Stimulated activated naive CD8-positive, alpha-beta T cell treated with anti-CD3 and anti-CD28 coated beads, Interleukin-15, amount 100 ng/mL, for 72 hours (primary cell): Measurements from ENCODE around the gene TMIE.

ENCODE experiments used
- ATAC-seq: fragments of 150-1000 bp; cut with Tn5 transposase; 2 replicates; pipeline ENCODE4 v1.10.0; 2021; ENCODE audit warnings: mild to moderate bottlenecking, moderate library complexity
- DNase-seq, 2 donors: peaks; one replicate each; pipeline ENCODE4 v3.0.0; 2021 to 2022
- H3K27ac Mint-ChIP-seq, 2 donors: one replicate each; pipeline ENCODE4 v1.8.0; 2022; ENCODE audit warnings: mild to moderate bottlenecking in 2 of 2, mixed read lengths in 2 of 2, moderate library complexity in 2 of 2
- H3K27me3 Mint-ChIP-seq: one replicate; pipeline ENCODE4 v1.8.0; 2022; ENCODE audit warnings: mixed read lengths
- H3K4me1 Mint-ChIP-seq: one replicate; pipeline ENCODE4 v1.8.0; 2022; ENCODE audit warnings: mild to moderate bottlenecking, mixed read lengths
- H3K4me3 Mint-ChIP-seq, 2 donors: one replicate each; pipeline ENCODE4 v1.8.0; 2022; ENCODE audit warnings: mild to moderate bottlenecking in 2 of 2, mixed read lengths in 2 of 2, moderate library complexity in 1 of 2
- H3K9me3 Mint-ChIP-seq, 2 donors: one replicate each; pipeline ENCODE4 v1.8.0; 2022; ENCODE audit warnings: mixed read lengths in 2 of 2

TMIE gene

GRCh38 chr3:46708401-46709156 is 7.4 kb downstream of the TMIE start:
- Mint-ChIP-seq H3K9me3 (no peaks in the 10 kb centered on the region), H3K27ac (no peak overlapping the region), H3K4me3 (no peak overlapping the region), H3K27me3 (no peaks in the 10 kb centered on the region), H3K4me1 (no peaks in the 10 kb centered on the region)
- DNase-seq: no peak
- ATAC-seq: no peak

DNA sequence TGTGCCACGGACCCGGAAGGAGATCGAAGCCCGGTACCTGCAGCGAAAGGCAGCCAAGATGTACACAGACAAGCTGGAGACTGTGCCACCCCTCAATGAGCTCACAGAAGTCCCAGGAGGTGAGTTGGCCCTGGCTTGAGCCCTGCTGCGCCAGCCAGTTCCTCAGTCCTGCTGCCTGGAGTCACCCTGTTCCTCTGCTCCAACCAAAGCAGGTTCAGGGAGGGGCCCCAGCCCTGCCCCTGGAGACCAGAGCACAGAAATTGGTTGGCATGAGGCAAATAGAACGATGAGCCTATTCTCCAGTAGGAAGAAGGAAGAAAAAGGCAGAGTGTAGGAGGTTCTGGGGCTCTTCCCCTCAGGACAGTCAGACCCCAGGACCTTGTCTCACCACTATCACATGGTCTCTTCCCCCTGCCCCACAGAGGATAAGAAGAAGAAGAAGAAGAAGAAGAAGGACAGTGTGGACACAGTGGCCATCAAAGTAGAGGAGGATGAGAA is 8.0 kb downstream of the TMIE start:
- Mint-ChIP-seq H3K4me3 (no peak overlapping the region), H3K9me3 (no peaks in the 10 kb centered on the region), H3K4me1 (no peaks in the 10 kb centered on the region), H3K27me3 (no peaks in the 10 kb centered on the region), H3K27ac (no peak overlapping the region)
- no peak for ATAC-seq
- no peak for DNase-seq

- no peaks in the 10 kb centered on the region for H3K9me3 Mint-ChIP-seq
- H3K4me1 Mint-ChIP-seq: no peaks in the 10 kb centered on the region
- no peaks in the 10 kb centered on the region for H3K27me3 Mint-ChIP-seq
- peak in 1 of 2 donors; percentile 5 for DNase-seq
- no peak overlapping the region for H3K27ac Mint-ChIP-seq
- ATAC-seq: no peak
- no peak overlapping the region for H3K4me3 Mint-ChIP-seq
These were observed 8.5 kb downstream of the TMIE start for GRCh38 chr3:46709721-46710120.

DNA sequence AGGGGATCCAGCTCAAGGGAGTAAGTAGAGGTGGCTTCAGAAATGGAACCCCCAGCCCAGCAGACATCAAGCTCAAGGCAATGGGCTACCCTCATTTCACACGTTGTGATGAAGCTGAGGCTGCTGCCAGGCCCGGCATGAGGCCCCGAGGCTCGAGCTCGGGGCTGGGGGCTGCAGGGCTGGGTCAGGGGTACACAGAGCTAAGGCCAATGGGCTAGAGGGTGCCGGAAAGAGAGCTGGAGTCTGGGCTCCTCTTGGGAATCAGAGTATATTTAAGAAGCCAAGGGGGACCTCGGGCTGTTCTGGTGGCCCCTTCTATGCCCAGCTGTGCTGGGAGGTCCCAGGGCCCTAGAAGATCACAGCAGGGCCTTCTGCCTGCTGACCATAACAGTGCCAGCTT is 9.0 kb downstream of the TMIE start:
- no peak for ATAC-seq
- no peak overlapping the region for H3K4me3 Mint-ChIP-seq
- no peaks in the 10 kb centered on the region for H3K4me1 Mint-ChIP-seq
- no peaks in the 10 kb centered on the region for H3K9me3 Mint-ChIP-seq
- H3K27me3 Mint-ChIP-seq: no peaks in the 10 kb centered on the region
- no peak overlapping the region for H3K27ac Mint-ChIP-seq
- peak in 1 of 2 donors; percentile 4 for DNase-seq

DNA sequence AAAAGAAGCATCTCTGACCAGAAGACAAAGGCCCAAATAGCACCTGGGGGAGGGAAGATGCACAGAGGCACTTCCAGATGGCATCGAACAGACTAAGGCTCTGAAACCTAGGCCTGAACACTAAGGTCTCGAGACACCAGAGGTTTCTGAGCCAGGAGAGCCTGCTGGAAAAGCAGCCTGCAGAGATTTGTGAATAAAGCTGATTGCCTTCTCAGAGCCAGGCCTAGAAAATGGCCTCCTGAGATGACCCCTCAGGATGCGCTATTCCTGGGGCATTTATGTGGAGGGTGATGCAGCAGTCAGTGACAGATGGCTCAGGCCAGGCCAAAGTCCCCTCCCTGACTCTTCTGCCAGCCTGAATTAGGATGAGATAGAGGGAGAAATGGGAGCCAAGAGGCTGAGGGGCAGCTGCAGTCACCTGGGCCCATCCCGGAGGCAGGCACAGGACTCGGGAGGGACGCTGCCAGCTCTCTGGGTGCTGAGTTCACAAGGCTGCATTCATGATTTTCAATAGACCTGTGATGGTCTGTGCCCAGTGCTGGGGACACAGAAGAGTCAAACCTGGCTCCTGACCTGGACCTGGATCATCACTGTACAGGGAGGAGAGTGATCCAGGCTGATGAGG is 9.6 kb downstream of the TMIE start:
- ATAC-seq (no peak), DNase-seq (peak in 1 of 2 donors; percentile 2)
- H3K27me3 Mint-ChIP-seq: no peaks in the 10 kb centered on the region
- no peaks in the 10 kb centered on the region for H3K9me3 Mint-ChIP-seq
- no peaks in the 10 kb centered on the region for H3K4me1 Mint-ChIP-seq
- H3K4me3 Mint-ChIP-seq: no peak overlapping the region
- no peak overlapping the region for H3K27ac Mint-ChIP-seq

GRCh38 chr3:46711305-46711704 is 10.1 kb downstream of the TMIE start:
- Mint-ChIP-seq H3K4me1 (no peaks in the 10 kb centered on the region), H3K4me3 (no peak overlapping the region), H3K27ac (no peak overlapping the region), H3K9me3 (no peaks in the 10 kb centered on the region), H3K27me3 (no peaks in the 10 kb centered on the region)
- peak in 1 of 2 donors; percentile 5 for DNase-seq
- no peak for ATAC-seq

- Mint-ChIP-seq H3K27me3 (no peaks in the 10 kb centered on the region), H3K27ac (no peak overlapping the region), H3K9me3 (no peaks in the 10 kb centered on the region), H3K4me3 (no peak overlapping the region), H3K4me1 (no peaks in the 10 kb centered on the region)
- ATAC-seq: no peak
- DNase-seq: peak in 1 of 2 donors; percentile 3
These were observed 10.6 kb downstream of the TMIE start for GRCh38 chr3:46711760-46712159.

GRCh38 chr3:46712191-46713049 is 11.2 kb downstream of the TMIE start:
- peak in 1 of 2 donors; percentile 5 for DNase-seq
- Mint-ChIP-seq H3K27ac (peak overlapping the region in 1 of 2 donors; percentile 16), H3K9me3 (no peaks in the 10 kb centered on the region), H3K4me1 (no peaks in the 10 kb centered on the region), H3K27me3 (peaks cover 4% of the 10 kb centered on the region), H3K4me3 (no peak overlapping the region)
- ATAC-seq: no peak

GRCh38 chr3:46713050-46713897 is 12.1 kb downstream of the TMIE start:
- Mint-ChIP-seq H3K27ac (peak overlapping the region; percentile 60 to 81), H3K9me3 (no peaks in the 10 kb centered on the region), H3K4me1 (no peaks in the 10 kb centered on the region), H3K4me3 (no peak overlapping the region), H3K27me3 (peaks cover 13% of the 10 kb centered on the region)
- ATAC-seq: no peak
- peak in 1 of 2 donors; percentile 7 for DNase-seq

- no peak overlapping the region for H3K27ac Mint-ChIP-seq
- H3K27me3 Mint-ChIP-seq: peaks cover 20% of the 10 kb centered on the region
- no peaks in the 10 kb centered on the region for H3K4me1 Mint-ChIP-seq
- H3K4me3 Mint-ChIP-seq: no peak overlapping the region
- ATAC-seq (no peak), DNase-seq (peak in 1 of 2 donors; percentile 10)
- no peaks in the 10 kb centered on the region for H3K9me3 Mint-ChIP-seq
These were observed 12.8 kb downstream of the TMIE start for GRCh38 chr3:46713898-46714552.

DNA sequence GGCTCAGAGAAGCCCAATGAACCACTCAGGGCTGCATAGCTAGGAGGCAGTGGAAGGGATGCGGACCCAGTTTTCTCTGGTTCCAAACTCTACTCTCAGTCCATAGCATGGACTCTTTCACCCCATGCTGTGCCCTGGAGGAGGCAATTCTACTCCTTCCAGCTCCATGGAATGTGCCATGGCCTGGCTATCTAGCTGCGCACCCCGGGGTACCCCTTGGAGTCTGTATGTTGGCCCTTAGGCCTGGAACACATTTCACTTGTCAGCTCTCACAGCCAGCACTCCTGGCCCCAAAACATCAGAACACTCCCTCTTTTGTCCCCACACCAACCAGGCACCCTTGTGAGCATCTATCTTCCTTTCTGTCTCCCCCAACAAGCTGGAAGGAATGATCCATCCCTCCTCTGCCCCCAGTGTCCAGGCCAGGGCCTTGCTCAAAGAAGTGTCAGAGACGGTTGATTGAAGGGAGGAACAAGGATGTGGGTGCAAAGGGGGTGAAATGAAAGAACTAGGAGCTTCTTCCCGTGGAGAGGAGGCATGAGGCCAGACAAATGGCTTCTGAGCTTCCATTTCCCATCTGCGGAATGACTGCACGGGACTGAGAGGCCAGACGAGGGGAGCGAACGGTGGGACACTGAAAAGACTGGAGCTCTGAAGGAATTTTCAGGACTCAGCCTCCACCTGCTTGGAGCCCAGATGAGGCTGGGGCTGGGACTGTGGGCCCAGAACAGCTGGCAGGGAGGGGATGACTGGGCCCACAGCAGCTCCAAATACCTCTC is 13.7 kb downstream of the TMIE start:
- Mint-ChIP-seq H3K27me3 (peaks cover 25% of the 10 kb centered on the region), H3K4me3 (no peak overlapping the region), H3K27ac (no peak overlapping the region), H3K4me1 (no peaks in the 10 kb centered on the region), H3K9me3 (no peaks in the 10 kb centered on the region)
- DNase-seq: no peak
- ATAC-seq: no peak

DNA sequence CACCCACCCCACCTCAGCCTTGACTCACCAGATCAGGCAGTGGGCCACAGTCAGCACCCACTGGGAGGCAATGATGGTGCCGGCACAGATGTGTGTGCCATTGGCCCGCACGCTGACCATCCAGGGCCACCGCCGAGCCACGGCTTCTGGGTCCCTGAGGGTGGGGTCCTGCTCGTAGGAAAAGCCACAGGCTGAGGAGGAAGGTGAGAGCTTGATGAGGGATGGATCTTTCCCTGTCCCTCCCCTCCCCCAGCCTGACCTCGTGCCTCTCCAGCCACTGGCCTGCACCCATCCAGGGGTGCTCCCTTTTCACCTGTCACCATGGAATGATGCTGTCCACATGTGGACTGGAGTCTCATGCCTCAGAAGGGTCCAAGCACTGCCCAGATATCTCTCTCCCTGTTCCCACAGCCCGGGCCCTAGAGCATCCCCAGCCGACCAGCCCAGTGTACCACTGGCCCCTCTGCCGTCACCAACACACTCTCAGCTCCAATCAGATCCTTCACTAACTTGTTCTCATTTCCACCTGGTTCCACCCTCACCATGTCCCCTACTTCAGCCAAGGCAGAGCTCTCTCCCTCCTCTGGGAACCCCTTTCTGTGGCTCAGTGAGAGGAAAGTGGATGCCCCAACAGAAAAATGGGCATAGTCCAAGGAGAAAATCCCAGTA is 14.4 kb downstream of the TMIE start:
- ATAC-seq (no peak), DNase-seq (no peak)
- peaks cover 25% of the 10 kb centered on the region for H3K27me3 Mint-ChIP-seq
- H3K27ac Mint-ChIP-seq: peak overlapping the region in 1 of 2 donors; percentile 66
- no peaks in the 10 kb centered on the region for H3K9me3 Mint-ChIP-seq
- no peaks in the 10 kb centered on the region for H3K4me1 Mint-ChIP-seq
- H3K4me3 Mint-ChIP-seq: no peak overlapping the region
